SU-DHL-6 (cell line): ENCODE measurements around the gene TMEM134.
A peak's percentile ranks its signal among the peaks of the same experiment; 100 is the strongest.

Experiments used
- CTCF ChIP-seq: fragments of 200-600 bp; sonication (generic); IDR thresholded peaks from one replicate; pipeline ENCODE4 v1.5.1; 2017; ENCODE audit warnings: antibody characterized with exemption, mild to moderate bottlenecking, low read length, moderate library complexity; ENCODE audit not compliant: insufficient read depth, poor library complexity, severe bottlenecking
- EZH2phosphoT487 ChIP-seq: fragments of 200-600 bp; sonication (generic), shearing (Covaris generic); conservative IDR thresholded peaks from 2 replicates; pipeline ENCODE4 v1.6.1; 2018; ENCODE audit warnings: mild to moderate bottlenecking, antibody characterized with exemption, low read length, moderate library complexity, mixed read lengths

DNA sequence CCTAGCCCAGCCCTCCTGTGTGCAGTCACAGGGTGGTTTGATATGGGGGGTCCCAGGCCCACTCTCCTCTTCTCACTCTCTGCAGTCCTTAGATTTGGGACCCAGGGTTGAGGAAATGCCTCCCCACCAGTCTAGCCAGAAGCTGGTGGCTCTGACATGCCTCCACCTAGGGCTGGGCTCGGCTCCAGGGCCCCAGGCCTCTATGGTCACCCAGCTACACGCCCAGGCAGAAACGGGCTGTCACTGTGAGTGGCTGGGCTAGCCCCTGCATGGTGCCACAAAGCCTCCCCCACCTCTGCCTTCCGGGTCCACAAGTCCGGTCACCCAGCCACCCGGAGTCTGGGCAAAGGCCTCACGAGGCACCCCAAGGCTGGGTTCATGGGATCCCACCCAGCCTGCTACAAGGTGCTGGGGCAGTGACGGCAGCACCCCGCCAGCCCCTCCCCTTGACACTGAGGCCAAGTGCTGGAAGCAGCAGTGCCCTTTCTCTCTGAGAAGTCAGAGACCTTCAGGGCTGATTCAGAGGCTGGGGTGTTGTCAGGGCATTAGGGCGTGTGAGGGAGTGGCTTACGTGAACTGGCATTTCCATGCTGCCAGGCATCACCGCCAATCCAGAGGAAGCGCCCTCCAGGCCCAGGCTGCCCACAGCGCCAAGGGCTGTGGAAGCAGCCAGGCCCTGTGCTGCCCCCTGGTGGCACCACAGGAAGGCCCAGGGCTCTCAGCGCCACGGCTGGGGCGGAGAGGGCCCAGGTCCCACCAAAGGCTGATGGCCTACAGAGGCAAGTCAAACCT is 36.8 kb upstream of the TMEM134 start:
- peak; percentile 88 for TF ChIP-seq CTCF
- TF ChIP-seq EZH2phosphoT487, result no peak
